Kidney epithelial cell (primary cell): ENCODE measurements around the gene TMEM150B. TPM values are rescaled to one million over a fixed set of nuclear protein-coding genes. Genes with fewer than 3 reads are reported as not detected.

Source experiments
- DNase-seq: peaks from one replicate; pipeline ENCODE4 v3.0.0-alpha.2; 2010; ENCODE audit warnings: low read depth
- H3K27me3 ChIP-seq: 2 replicates; pipeline ENCODE4 v1.6.0; 2011; ENCODE audit warnings: low read length; ENCODE audit not compliant: control insufficient read depth, insufficient read depth
- H3K36me3 ChIP-seq: 2 replicates; pipeline ENCODE4 v1.5.1; 2011; ENCODE audit warnings: low read length; ENCODE audit not compliant: control insufficient read depth, insufficient read depth
- H3K4me3 ChIP-seq: 2 replicates; pipeline ENCODE4 v1.5.1; 2011; ENCODE audit warnings: low read depth, mild to moderate bottlenecking, control low read depth, low read length
- total RNA-seq: library from RNA; depleted of rRNA; stranded (reverse); fragments of >200 nt; gene quantifications from 2 replicates; pipeline ENCODE4 v1.2.3, GENCODE V29; 2015
- TF ChIP-seq, protein P1 (sequence below): IDR thresholded peaks from 2 replicates; pipeline ENCODE4 v1.5.1; 2011; ENCODE audit warnings: mild to moderate bottlenecking, moderate library complexity, low read length, control low read depth, inconsistent platforms; ENCODE audit not compliant: insufficient read depth, poor library complexity, severe bottlenecking

Gene TMEM150B
- total RNA-seq, 1 donor from 2014 or later, result not detected

DNA sequence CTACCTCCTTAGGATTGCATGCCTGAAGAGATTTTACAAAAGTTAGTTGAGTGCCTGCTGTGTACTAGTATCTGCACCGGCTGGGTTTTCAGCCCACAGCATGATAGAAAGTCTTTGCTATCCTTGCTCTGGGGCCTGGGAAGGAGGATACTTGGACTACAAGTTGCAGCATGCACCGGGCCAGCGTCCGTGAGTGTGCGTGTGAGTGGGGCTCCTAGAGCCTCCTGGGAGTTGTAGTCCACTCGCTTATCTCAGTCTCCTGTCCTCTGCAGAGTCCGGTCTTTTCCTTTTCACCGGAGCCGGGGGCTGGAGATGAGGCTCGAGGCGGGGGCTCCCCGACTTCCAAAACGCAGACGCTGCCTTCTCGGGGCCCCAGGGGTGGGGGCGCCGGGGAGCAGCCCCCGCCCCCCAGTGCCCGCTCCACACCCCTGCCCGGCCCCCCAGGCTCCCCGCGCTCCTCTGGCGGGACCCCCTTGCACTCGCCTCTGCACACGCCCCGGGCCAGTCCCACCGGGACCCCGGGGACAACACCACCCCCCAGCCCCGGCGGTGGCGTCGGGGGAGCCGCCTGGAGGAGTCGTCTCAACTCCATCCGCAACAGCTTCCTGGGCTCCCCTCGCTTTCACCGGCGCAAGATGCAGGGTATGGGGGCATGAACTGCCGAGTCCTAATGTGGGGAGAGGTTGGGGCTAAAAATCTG, 20.7 kb downstream of the TMEM150B start:
- Histone ChIP-seq H3K4me3 (no peak overlapping the region), H3K36me3 (peaks cover 3% of the 10 kb centered on the region), H3K27me3 (no peaks in the 10 kb centered on the region)
- DNase-seq, result no peak
- TF ChIP-seq, protein P1, sequence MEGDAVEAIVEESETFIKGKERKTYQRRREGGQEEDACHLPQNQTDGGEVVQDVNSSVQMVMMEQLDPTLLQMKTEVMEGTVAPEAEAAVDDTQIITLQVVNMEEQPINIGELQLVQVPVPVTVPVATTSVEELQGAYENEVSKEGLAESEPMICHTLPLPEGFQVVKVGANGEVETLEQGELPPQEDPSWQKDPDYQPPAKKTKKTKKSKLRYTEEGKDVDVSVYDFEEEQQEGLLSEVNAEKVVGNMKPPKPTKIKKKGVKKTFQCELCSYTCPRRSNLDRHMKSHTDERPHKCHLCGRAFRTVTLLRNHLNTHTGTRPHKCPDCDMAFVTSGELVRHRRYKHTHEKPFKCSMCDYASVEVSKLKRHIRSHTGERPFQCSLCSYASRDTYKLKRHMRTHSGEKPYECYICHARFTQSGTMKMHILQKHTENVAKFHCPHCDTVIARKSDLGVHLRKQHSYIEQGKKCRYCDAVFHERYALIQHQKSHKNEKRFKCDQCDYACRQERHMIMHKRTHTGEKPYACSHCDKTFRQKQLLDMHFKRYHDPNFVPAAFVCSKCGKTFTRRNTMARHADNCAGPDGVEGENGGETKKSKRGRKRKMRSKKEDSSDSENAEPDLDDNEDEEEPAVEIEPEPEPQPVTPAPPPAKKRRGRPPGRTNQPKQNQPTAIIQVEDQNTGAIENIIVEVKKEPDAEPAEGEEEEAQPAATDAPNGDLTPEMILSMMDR, result no peak

DNA sequence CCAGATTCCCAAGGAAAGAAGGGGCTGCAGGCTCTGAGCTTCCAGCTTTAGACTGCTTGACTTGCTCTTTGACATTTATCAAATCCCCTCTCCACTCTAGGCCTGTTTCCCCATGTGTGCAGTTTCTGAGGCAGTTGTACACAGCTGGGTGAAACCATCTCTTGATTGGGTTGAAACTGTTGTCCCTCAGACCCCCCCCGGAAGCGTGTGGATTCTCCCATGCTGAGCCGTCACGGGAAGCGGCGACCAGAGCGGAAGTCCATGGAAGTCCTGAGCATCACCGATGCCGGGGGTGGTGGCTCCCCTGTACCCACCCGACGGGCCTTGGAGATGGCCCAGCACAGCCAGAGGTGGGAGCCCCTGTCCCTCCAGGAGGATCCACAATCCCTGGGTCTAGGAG, 21.7 kb downstream of the TMEM150B start:
- peaks cover 3% of the 10 kb centered on the region for H3K36me3 ChIP-seq
- H3K4me3 ChIP-seq, result no peak overlapping the region
- DNase-seq, result no peak
- H3K27me3 ChIP-seq, result no peaks in the 10 kb centered on the region
- TF ChIP-seq, protein P1, result no peak

DNA sequence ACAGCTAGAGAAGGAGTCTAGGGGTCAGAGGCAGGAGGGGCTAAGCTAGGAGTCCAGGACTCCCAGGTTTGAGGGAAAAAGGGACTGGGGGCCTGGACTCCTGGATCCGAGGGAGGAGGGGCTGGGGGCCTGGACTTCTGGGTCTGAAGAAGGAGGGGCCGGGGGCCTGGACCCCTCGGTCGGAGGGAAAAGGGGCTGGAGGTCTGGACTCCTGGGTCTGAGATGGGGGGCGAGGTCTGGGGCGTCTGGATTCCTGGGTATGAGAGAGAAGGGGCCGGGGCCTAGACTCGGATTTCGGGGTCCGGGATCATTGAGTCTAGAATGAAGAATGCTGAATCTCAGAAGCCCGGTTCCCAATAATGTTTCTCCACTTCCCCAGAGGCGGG, 22.8 kb downstream of the TMEM150B start:
- no peak for DNase-seq
- Histone ChIP-seq H3K4me3 (peak overlapping the region; percentile 42), H3K27me3 (no peaks in the 10 kb centered on the region), H3K36me3 (peaks cover 3% of the 10 kb centered on the region)
- TF ChIP-seq, protein P1, result no peak

DNA sequence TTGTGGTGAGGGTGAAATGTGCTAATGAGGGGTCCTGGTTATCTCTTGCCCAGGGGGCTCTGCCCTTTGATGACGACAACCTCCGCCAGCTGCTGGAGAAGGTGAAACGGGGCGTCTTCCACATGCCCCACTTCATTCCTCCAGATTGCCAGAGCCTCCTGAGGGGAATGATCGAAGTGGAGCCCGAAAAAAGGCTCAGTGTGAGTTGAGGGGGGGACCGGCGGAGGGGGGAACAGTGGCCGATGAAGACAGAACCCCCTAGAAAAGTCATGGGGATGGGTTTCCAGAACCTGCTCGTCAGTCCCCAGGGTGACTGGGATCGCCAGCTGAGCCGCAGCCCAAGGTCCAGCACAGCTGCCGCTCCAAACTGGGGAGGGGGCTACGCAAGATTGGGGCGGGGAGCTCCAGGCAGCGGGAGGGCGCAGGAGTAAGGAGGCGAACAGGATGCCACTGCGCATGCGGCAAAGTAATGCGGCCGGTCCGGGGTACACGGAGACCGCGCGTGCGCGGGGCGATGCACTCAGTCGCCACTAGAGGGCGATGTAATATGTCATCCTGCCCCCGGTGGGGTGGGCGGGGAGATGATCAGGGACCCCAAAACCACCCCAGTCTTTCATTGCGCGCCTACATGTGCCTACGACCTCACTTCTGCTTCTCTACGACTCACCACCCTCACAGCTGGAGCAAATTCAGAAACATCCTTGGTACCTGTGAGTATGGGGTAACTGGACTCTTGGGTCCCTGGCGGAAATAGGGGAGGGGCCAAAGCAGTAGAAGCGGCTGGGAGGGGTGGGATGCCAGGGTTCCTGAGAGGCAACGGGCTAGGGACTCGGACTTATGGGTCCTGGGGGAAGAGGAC, 23.5 kb downstream of the TMEM150B start:
- TF ChIP-seq, protein P1, result peak; percentile 97
- H3K4me3 ChIP-seq, result peak overlapping the region; percentile 42
- no peak for DNase-seq

DNA sequence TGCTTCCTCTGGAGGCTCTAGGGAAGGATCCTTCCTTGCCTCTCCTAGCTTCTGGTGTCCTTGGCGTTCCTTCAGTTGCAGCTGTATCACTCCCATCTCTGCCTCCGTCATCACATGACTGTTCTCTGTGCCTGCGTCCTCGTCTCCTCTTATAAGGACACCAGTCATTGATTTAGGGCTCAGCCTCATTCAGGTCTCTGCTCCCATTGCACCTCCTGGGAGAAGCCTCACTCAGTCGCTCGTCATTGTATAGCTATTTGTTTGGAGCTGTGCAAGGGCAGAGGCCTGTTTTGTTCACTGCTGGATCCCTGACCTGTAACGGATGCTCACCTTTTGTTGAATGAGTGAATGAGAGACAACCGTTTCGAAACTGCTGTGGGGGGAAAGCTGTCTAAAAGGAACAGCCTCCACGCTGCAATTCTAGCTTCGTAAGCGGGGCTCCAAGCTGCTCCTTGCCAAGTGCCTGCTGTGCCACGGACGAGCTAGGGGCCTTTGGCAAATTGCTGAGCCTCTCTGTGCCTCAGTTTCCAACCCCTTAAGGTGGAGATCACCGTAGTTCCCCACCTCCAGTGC, 24.2 kb downstream of the TMEM150B start:
- no peak for DNase-seq

More for the DNA sequence above, 23.5 kb downstream of the TMEM150B start:
- H3K36me3 ChIP-seq, result peaks cover 3% of the 10 kb centered on the region
- H3K27me3 ChIP-seq, result no peaks in the 10 kb centered on the region

More for the DNA sequence above, 24.2 kb downstream of the TMEM150B start:
- TF ChIP-seq, protein P1, result no peak
- Histone ChIP-seq H3K4me3 (no peak overlapping the region), H3K36me3 (peaks cover 1% of the 10 kb centered on the region), H3K27me3 (no peaks in the 10 kb centered on the region)
